ENCODE data around the gene PTPA.

- TF ChIP-seq, protein P1, sequence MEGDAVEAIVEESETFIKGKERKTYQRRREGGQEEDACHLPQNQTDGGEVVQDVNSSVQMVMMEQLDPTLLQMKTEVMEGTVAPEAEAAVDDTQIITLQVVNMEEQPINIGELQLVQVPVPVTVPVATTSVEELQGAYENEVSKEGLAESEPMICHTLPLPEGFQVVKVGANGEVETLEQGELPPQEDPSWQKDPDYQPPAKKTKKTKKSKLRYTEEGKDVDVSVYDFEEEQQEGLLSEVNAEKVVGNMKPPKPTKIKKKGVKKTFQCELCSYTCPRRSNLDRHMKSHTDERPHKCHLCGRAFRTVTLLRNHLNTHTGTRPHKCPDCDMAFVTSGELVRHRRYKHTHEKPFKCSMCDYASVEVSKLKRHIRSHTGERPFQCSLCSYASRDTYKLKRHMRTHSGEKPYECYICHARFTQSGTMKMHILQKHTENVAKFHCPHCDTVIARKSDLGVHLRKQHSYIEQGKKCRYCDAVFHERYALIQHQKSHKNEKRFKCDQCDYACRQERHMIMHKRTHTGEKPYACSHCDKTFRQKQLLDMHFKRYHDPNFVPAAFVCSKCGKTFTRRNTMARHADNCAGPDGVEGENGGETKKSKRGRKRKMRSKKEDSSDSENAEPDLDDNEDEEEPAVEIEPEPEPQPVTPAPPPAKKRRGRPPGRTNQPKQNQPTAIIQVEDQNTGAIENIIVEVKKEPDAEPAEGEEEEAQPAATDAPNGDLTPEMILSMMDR (tag by site-specific recombination; IDR thresholded peaks at IDR 0.05), result no peak
- TF ChIP-seq ZNF24 (tag by site-specific recombination; IDR thresholded peaks at IDR 0.05), result no peak
- no peak for TF ChIP-seq ZNF518A (tag by site-specific recombination; conservative IDR thresholded peaks at IDR 0.05; ENCODE audit: low read depth)
- TF ChIP-seq ZNF239 (tag by site-specific recombination; IDR thresholded peaks at IDR 0.05), result no peak
- TF ChIP-seq, protein P2, sequence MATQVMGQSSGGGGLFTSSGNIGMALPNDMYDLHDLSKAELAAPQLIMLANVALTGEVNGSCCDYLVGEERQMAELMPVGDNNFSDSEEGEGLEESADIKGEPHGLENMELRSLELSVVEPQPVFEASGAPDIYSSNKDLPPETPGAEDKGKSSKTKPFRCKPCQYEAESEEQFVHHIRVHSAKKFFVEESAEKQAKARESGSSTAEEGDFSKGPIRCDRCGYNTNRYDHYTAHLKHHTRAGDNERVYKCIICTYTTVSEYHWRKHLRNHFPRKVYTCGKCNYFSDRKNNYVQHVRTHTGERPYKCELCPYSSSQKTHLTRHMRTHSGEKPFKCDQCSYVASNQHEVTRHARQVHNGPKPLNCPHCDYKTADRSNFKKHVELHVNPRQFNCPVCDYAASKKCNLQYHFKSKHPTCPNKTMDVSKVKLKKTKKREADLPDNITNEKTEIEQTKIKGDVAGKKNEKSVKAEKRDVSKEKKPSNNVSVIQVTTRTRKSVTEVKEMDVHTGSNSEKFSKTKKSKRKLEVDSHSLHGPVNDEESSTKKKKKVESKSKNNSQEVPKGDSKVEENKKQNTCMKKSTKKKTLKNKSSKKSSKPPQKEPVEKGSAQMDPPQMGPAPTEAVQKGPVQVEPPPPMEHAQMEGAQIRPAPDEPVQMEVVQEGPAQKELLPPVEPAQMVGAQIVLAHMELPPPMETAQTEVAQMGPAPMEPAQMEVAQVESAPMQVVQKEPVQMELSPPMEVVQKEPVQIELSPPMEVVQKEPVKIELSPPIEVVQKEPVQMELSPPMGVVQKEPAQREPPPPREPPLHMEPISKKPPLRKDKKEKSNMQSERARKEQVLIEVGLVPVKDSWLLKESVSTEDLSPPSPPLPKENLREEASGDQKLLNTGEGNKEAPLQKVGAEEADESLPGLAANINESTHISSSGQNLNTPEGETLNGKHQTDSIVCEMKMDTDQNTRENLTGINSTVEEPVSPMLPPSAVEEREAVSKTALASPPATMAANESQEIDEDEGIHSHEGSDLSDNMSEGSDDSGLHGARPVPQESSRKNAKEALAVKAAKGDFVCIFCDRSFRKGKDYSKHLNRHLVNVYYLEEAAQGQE (tag by site-specific recombination; IDR thresholded peaks at IDR 0.05), result no peak
- TF ChIP-seq HIC1 (tag by site-specific recombination; IDR thresholded peaks at IDR 0.05), result peak; percentile 34; the same call in 1 of the 2 replicates
- peak; percentile 18; the same call in 1 of the 2 replicates for TF ChIP-seq ZNF561 (tag by site-specific recombination; IDR thresholded peaks at IDR 0.05; ENCODE audit: borderline replicate concordance)
- TF ChIP-seq ZNF157 (tag by site-specific recombination; IDR thresholded peaks at IDR 0.05), result no peak
Observed at GRCh38 chr9:129109952-129110739, 1.1 kb upstream of the PTPA start.

All from HEK293 (cell line).